HCT116 (cell line): ENCODE results near the gene EVX1. TPM values are rescaled to one million over a fixed set of nuclear protein-coding genes. Genes with fewer than 3 reads are reported as not detected.

ENCODE experiments used
- ATAC-seq: fragments of 200-7000 bp; cut with Tn5 transposase; 2 replicates; pipeline ENCODE4 v1.9.1; 2020; ENCODE audit warnings: mild to moderate bottlenecking, moderate library complexity
- BruUV-seq: library from RNA; stranded (reverse); fragments of 400-500 nt; replicated peaks from 2 replicates; lab custom pipeline; 2021; lab: Mats Ljungman, UMichigan
- CTCF ChIA-PET: fragments of 300-600 bp; sonication (Branson Sonifier 250); formaldehyde crosslinking; loops from one replicate; lab custom pipeline; 2021; ENCODE audit warnings: antibody characterized with exemption; lab: Charles Lee
- POLR2A ChIA-PET: fragments of 300-600, 350-600 bp; sonication (Branson Sonifier 250); formaldehyde crosslinking; loops from one replicate; lab custom pipeline; 2021; ENCODE audit warnings: antibody characterized with exemption; lab: Charles Lee
- RAD21 ChIA-PET, 2 experiments: fragments of 300-600 bp; sonication (Branson Sonifier 250); formaldehyde crosslinking; loops; one replicate each; lab custom pipeline; 2023; ENCODE audit warnings: low total read pairs in 2 of 2; ENCODE audit not compliant: uncharacterized antibody in 2 of 2, unreplicated experiment in 2 of 2, low non-redundant PET in 1 of 2; lab: Charles Lee
- DNase-seq: peaks from one replicate; pipeline ENCODE4 v3.0.0-alpha.2; 2010; ENCODE audit warnings: low read depth, low spot score
- H2AFZ ChIP-seq: fragments of 200-600 bp; shearing (Covaris generic), sonication (generic); 2 replicates; pipeline ENCODE4 v1.6.1; 2017; ENCODE audit warnings: low read depth, mixed run types, mixed read lengths, antibody characterized with exemption, low read length; ENCODE audit not compliant: poor library complexity, severe bottlenecking
- H3K27ac ChIP-seq: 2 replicates; pipeline ENCODE4 v1.5.1; 2012; ENCODE audit warnings: low read depth, low read length
- H3K27me3 ChIP-seq: fragments of 200-600 bp; sonication (generic); 2 replicates; pipeline ENCODE4 v1.6.1; 2016; ENCODE audit warnings: mixed run types, low read length, mixed read lengths; ENCODE audit not compliant: insufficient read depth
- H3K36me3 ChIP-seq, 2 experiments: fragments of 200-500 bp in 1 of 2; fragments of 200-600 bp in 1 of 2; sonication (Bioruptor generic) in 1 of 2; sonication (generic) in 1 of 2; 2 replicates each; pipeline versions ENCODE4 v1.5.1 to v1.6.1; 2014 to 2016; ENCODE audit warnings: low read length in 2 of 2, inconsistent platforms in 1 of 2, mixed read lengths in 1 of 2, mixed run types in 1 of 2; ENCODE audit not compliant: insufficient read depth in 2 of 2, control insufficient read depth in 1 of 2
- H3K4me1 ChIP-seq, 2 experiments: fragments of 200-600 bp in 1 of 2; sonication (generic) in 1 of 2; 2 replicates each; pipeline versions ENCODE4 v1.5.1 to v1.6.1; 2012 to 2017; ENCODE audit warnings: low read length in 2 of 2, inconsistent platforms in 1 of 2, mild to moderate bottlenecking in 1 of 2, mixed read lengths in 1 of 2, mixed run types in 1 of 2, moderate library complexity in 1 of 2; ENCODE audit not compliant: insufficient read depth in 2 of 2, control insufficient read depth in 1 of 2
- H3K4me2 ChIP-seq: fragments of 200-600 bp; sonication (generic); 2 replicates; pipeline ENCODE4 v1.6.1; 2017; ENCODE audit warnings: mixed run types, low read length, mixed read lengths
- H3K4me3 ChIP-seq, 2 experiments: fragments of 200-600 bp in 1 of 2; sonication (generic) in 1 of 2; replicated peaks in 1 of 2; 2 replicates each; pipeline ENCODE4 v1.5.1; 2011 to 2016; ENCODE audit warnings: low read length in 2 of 2, control low read depth in 1 of 2, low read depth in 1 of 2, mild to moderate bottlenecking in 1 of 2, mixed read lengths in 1 of 2, mixed run types in 1 of 2
- H3K79me2 ChIP-seq: fragments of 200-600 bp; sonication (generic); 2 replicates; pipeline ENCODE4 v1.6.1; 2017; ENCODE audit warnings: mild to moderate bottlenecking, mixed run types, low read length, moderate library complexity, mixed read lengths; ENCODE audit not compliant: insufficient read depth
- H3K9ac ChIP-seq: fragments of 200-600 bp; sonication (generic); 2 replicates; pipeline ENCODE4 v1.6.1; 2016; ENCODE audit warnings: low read length, mixed read lengths
- H3K9me2 ChIP-seq: fragments of 200-600 bp; sonication (generic), shearing (Covaris generic); 2 replicates; pipeline ENCODE4 v1.6.1; 2017; ENCODE audit warnings: mixed run types, mild to moderate bottlenecking, moderate library complexity; ENCODE audit not compliant: insufficient read depth
- H3K9me3 ChIP-seq, 2 experiments: fragments of 200-500 bp in 1 of 2; fragments of 200-600 bp in 1 of 2; sonication (Bioruptor generic) in 1 of 2; sonication (generic) in 1 of 2; 2 replicates each; pipeline ENCODE4 v1.6.1; 2014 to 2017; ENCODE audit warnings: low read length in 2 of 2, mixed read lengths in 2 of 2, inconsistent platforms in 1 of 2, low read depth in 1 of 2, mild to moderate bottlenecking in 1 of 2, mixed run types in 1 of 2, moderate library complexity in 1 of 2; ENCODE audit not compliant: control insufficient read depth in 1 of 2, insufficient read depth in 1 of 2
- H4K20me1 ChIP-seq: fragments of 200-600 bp; sonication (generic), shearing (Covaris generic); 2 replicates; pipeline ENCODE4 v1.6.1; 2017; ENCODE audit warnings: mixed run types, mild to moderate bottlenecking, moderate library complexity; ENCODE audit not compliant: insufficient read depth
- ATF3 ChIP-seq: IDR thresholded peaks from 2 replicates; pipeline ENCODE4 v1.6.1; 2012
- CBX3 ChIP-seq: IDR thresholded peaks from 2 replicates; pipeline ENCODE4 v1.6.1; 2012; ENCODE audit warnings: low read depth
- CEBPB ChIP-seq: IDR thresholded peaks from 2 replicates; pipeline ENCODE4 v1.6.1; 2012; ENCODE audit warnings: low read depth
- CTCF ChIP-seq, 3 experiments: fragments of 200-600 bp in 1 of 3; sonication (generic) in 1 of 3; IDR thresholded peaks in 2 of 3; conservative IDR thresholded peaks in 1 of 3; 2 replicates each; pipeline ENCODE4 v1.5.1; 2012 to 2017; ENCODE audit warnings: low read depth in 2 of 3, low read length in 2 of 3, antibody characterized with exemption in 1 of 3, borderline replicate concordance in 1 of 3, control low read depth in 1 of 3, mild to moderate bottlenecking in 1 of 3, mixed read lengths in 1 of 3, mixed run types in 1 of 3, moderate library complexity in 1 of 3; ENCODE audit not compliant: insufficient read depth in 1 of 3
- EGR1 ChIP-seq: IDR thresholded peaks from 2 replicates; pipeline ENCODE4 v1.6.1; 2012; ENCODE audit warnings: low read depth
- ELF1 ChIP-seq: IDR thresholded peaks from 2 replicates; pipeline ENCODE4 v1.6.1; 2012; ENCODE audit warnings: low read depth, borderline replicate concordance
- EZH2 ChIP-seq: fragments of 200-600 bp; sonication (generic); IDR thresholded peaks from 2 replicates; pipeline ENCODE4 v1.6.1; 2017; ENCODE audit warnings: antibody characterized with exemption, mixed run types
- FOSL1 ChIP-seq: IDR thresholded peaks from 2 replicates; pipeline ENCODE4 v1.6.1; 2012; ENCODE audit warnings: low read depth
- JUND ChIP-seq: IDR thresholded peaks from 2 replicates; pipeline ENCODE4 v1.6.1; 2012
- MAX ChIP-seq: IDR thresholded peaks from 2 replicates; pipeline ENCODE4 v1.6.1; 2012
- POLR2A ChIP-seq: IDR thresholded peaks from 2 replicates; pipeline ENCODE4 v1.7.0; 2011; ENCODE audit warnings: borderline replicate concordance; ENCODE audit not compliant: insufficient read depth, insufficient read length; ENCODE audit errors: extremely low read depth
- POLR2AphosphoS5 ChIP-seq: IDR thresholded peaks from 2 replicates; pipeline ENCODE4 v1.6.1; 2011; ENCODE audit warnings: mild to moderate bottlenecking, low read depth, low read length, moderate library complexity
- RAD21 ChIP-seq: IDR thresholded peaks from 2 replicates; pipeline ENCODE4 v1.6.1; 2012; ENCODE audit warnings: low read depth, mild to moderate bottlenecking
- REST ChIP-seq: IDR thresholded peaks from 2 replicates; pipeline ENCODE4 v1.6.1; 2012; ENCODE audit warnings: low read depth
- SP1 ChIP-seq: IDR thresholded peaks from 2 replicates; pipeline ENCODE4 v1.6.1; 2012; ENCODE audit warnings: low read depth
- SRF ChIP-seq: IDR thresholded peaks from 2 replicates; pipeline ENCODE4 v1.6.1; 2012; ENCODE audit warnings: low read depth
- TCF7L2 ChIP-seq: IDR thresholded peaks from 2 replicates; pipeline ENCODE4 v1.7.0; 2011; ENCODE audit warnings: borderline replicate concordance, inconsistent platforms; ENCODE audit not compliant: insufficient read depth, insufficient read length; ENCODE audit errors: extremely low read depth
- ZBTB33 ChIP-seq: IDR thresholded peaks from 2 replicates; pipeline ENCODE4 v1.6.1; 2011; ENCODE audit warnings: mild to moderate bottlenecking, low read length, moderate library complexity; ENCODE audit not compliant: insufficient replicate concordance; ENCODE audit errors: extremely low read depth
- ZFX ChIP-seq: fragments of 450-650 bp; IDR thresholded peaks from 2 replicates; pipeline ENCODE4 v1.6.1; 2017
- intact Hi-C: fragments of 100-400 bp; cut with micrococcal nuclease; formaldehyde crosslinking; loops from 2 replicates; pipeline ENCODE4 v1.10.0; 2022
- total RNA-seq: library from RNA; stranded (reverse); gene quantifications from one replicate; pipeline ENCODE4 v1.2.1, GENCODE V29; 2021; ENCODE audit not compliant: unreplicated experiment

The EVX1 gene
- total RNA-seq, 1 experiment from 2014 or later: 0.25 TPM

- no peak overlapping the region for H3K9ac ChIP-seq
- no peaks in the 10 kb centered on the region for H3K36me3 ChIP-seq
- RAD21 ChIA-PET: no interaction called here
- BruUV-seq: no TSS peak
- POLR2A ChIA-PET: no interaction called here
- no peaks in the 10 kb centered on the region for H3K9me3 ChIP-seq
- CTCF ChIA-PET: no interaction called here
- H3K4me3 ChIP-seq: no peak overlapping the region
- H2AFZ ChIP-seq: no peak overlapping the region
- no peak for DNase-seq
- intact Hi-C loops: no loop called here
- no peaks in the 10 kb centered on the region for H3K9me2 ChIP-seq
- no peaks in the 10 kb centered on the region for H3K27me3 ChIP-seq
- no peak for TF ChIP-seq TCF7L2
- no peak for TF ChIP-seq REST
- TF ChIP-seq CTCF (IDR thresholded peaks at IDR 0.05 in 2 of 3, conservative IDR thresholded peaks at IDR 0.05 in 1 of 3; ENCODE audit: borderline replicate concordance in 1 of 3, insufficient read depth in 1 of 3, low read depth in 2 of 3, low read length in 2 of 3): no peak
- no peak for TF ChIP-seq EGR1
- TF ChIP-seq POLR2A: no peak
- TF ChIP-seq CEBPB: no peak
- TF ChIP-seq POLR2AphosphoS5: no peak
- no peak for TF ChIP-seq ELF1
- no peak for TF ChIP-seq RAD21
- TF ChIP-seq FOSL1: no peak
- TF ChIP-seq ATF3: no peak
- no peak for TF ChIP-seq CBX3
- TF ChIP-seq ZFX: no peak
- no peak for TF ChIP-seq SP1
- no peak for TF ChIP-seq SRF
- TF ChIP-seq JUND: no peak
- TF ChIP-seq EZH2: no peak
- no peak for TF ChIP-seq ZBTB33
- no peak for TF ChIP-seq MAX
- TF ChIP-seq, all 23 proteins: peak for 0
- Histone ChIP-seq H3K4me1 (no peaks in the 10 kb centered on the region), H3K4me2 (no peak overlapping the region), H3K27ac (no peak overlapping the region), H3K79me2 (no peaks in the 10 kb centered on the region), H4K20me1 (no peaks in the 10 kb centered on the region)
- ATAC-seq: no peak
These were observed 7.3 kb downstream of the EVX1 start for GRCh38 chr7:27249724-27250556.
